ENCODE data around the gene WFDC10B. TPM values are rescaled to one million over a fixed set of nuclear protein-coding genes. Genes with fewer than 3 reads are reported as not detected.

The WFDC10B gene
- total and polyA plus RNA-seq, 9 of the 15 experiments (the other 6 are each of a cell fraction or from before 2014, with no cell fraction given) = not detected

- Histone ChIP-seq H3K9ac (ENCODE audit: insufficient read depth in 1 of 2, low read depth in 2 of 2, low read length in 2 of 2) (no peak overlapping the region), H3K4me3 (no peak overlapping the region), H3K9me3 (replicated peaks; ENCODE audit: control insufficient read depth, insufficient read depth, low read depth, low read length) (no peaks in the 10 kb centered on the region), H2AFZ (ENCODE audit: low read depth, low read length) (no peak overlapping the region), H3K27me3 (ENCODE audit: control insufficient read depth in 2 of 2, insufficient read depth in 2 of 2, low read length in 2 of 2) (peaks cover 0 to 4% of the 10 kb centered on the region in 2 experiments; a peak in 1 of 5 replicates), H3K9me1 (ENCODE audit: control insufficient read depth, insufficient read depth, low read length) (peaks cover 2% of the 10 kb centered on the region), H3K27ac (ENCODE audit: extremely low read depth, low read depth, low read length) (no peak overlapping the region), H3K79me2 (ENCODE audit: control insufficient read depth, insufficient read depth, low read length) (no peaks in the 10 kb centered on the region), H3K4me2 (ENCODE audit: insufficient read depth, low read length) (no peak overlapping the region), H3K4me1 (replicated peaks in 1 of 2; ENCODE audit: control insufficient read depth in 2 of 2, insufficient read depth in 2 of 2, low read length in 2 of 2) (no peaks in the 10 kb centered on the region), H4K20me1 (replicated peaks; ENCODE audit: control insufficient read depth, insufficient read depth, low read length) (no peaks in the 10 kb centered on the region), H3K36me3 (ENCODE audit: control insufficient read depth, insufficient read depth, low read length) (no peaks in the 10 kb centered on the region)
- POLR2A ChIA-PET = no interaction called here
- TF ChIP-seq ZNF133 (CRISPR knock-in tag; IDR thresholded peaks at IDR 0.05) (no peak), NBN (IDR thresholded peaks at IDR 0.05; ENCODE audit: low read depth) (no peak), ATF1 (CRISPR knock-in tag; IDR thresholded peaks at IDR 0.05) (no peak), ATF1 (tag; IDR thresholded peaks at IDR 0.05) (no peak), ASH1L (IDR thresholded peaks at IDR 0.05; ENCODE audit: borderline replicate concordance, low read depth, partially characterized antibody) (no peak), U2AF2 (optimal IDR thresholded peaks at IDR 0.05; ENCODE audit: low read depth, low read length) (no peak), ZNF263 (CRISPR knock-in tag; IDR thresholded peaks at IDR 0.05; ENCODE audit: borderline replicate concordance) (no peak), MYNN (IDR thresholded peaks at IDR 0.05) (no peak), MYNN (CRISPR knock-in tag; IDR thresholded peaks at IDR 0.05) (no peak), TRIM24 (IDR thresholded peaks at IDR 0.05) (no peak), BMI1 (IDR thresholded peaks at IDR 0.05; ENCODE audit: low read length) (no peak), DLX4 (CRISPR knock-in tag; IDR thresholded peaks at IDR 0.05) (no peak), ETV5 (CRISPR knock-in tag; IDR thresholded peaks at IDR 0.05; ENCODE audit: low read depth) (no peak), ARID3A (IDR thresholded peaks at IDR 0.05; ENCODE audit: borderline replicate concordance, low read depth, low read length) (no peak), TSHZ1 (CRISPR knock-in tag; IDR thresholded peaks at IDR 0.05) (no peak), RUNX1 (IDR thresholded peaks at IDR 0.05; ENCODE audit: low read depth) (no peak), ZNF830 (CRISPR knock-in tag; IDR thresholded peaks at IDR 0.05) (no peak), ETS2 (tag; IDR thresholded peaks at IDR 0.05; ENCODE audit: borderline replicate concordance, poor library complexity, severe bottlenecking) (no peak), RAD51 (IDR thresholded peaks at IDR 0.05; ENCODE audit: borderline replicate concordance, low read depth) (no peak)
- in situ Hi-C loops (cut with MboI) = no loop called here
- CTCF ChIA-PET (ENCODE audit: low intra/inter-chr PET ratio) = no interaction called here
- DNase-seq (ENCODE audit: extremely low read depth in 1 of 4, low spot score in 3 of 4) (no peak), ATAC-seq (no peak), FAIRE-seq (no peak)
- intact Hi-C loops (cut with micrococcal nuclease) = no loop called here
- 0% methylated on average over 3 of the region's 3 CpGs for WGBS (ENCODE audit: insufficient coverage, low coverage, missing lambda C conversion rate)
- no TSS peak for BruUV-seq (replicated peaks)
Measured at GRCh38 chr20:45646875-45647274, 57.9 kb downstream of the WFDC10B start.

Measured in K562 (cell line).